Sigmoid colon (tissue), 4 donors: Measurements from ENCODE around the gene HNRNPCL1.

Experiments
- EP300 ChIP-seq, 4 donors: sonication (generic); formaldehyde crosslinking; IDR thresholded peaks; one replicate each; pipeline ENCODE4 v1.6.1; 2017; ENCODE audit warnings: antibody characterized with exemption in 4 of 4
- POLR2A ChIP-seq, 2 donors: fragments of 450-650 bp; IDR thresholded peaks; one replicate each; pipeline ENCODE4 v1.6.1; 2016; ENCODE audit warnings: antibody characterized with exemption in 2 of 2, mild to moderate bottlenecking in 2 of 2, moderate library complexity in 2 of 2
- POLR2AphosphoS5 ChIP-seq, 4 donors: sonication (generic); formaldehyde crosslinking; IDR thresholded peaks; one replicate each; pipeline ENCODE4 v1.6.1; 2017; ENCODE audit warnings: antibody characterized with exemption in 4 of 4
- TF ChIP-seq, protein P1 (sequence below), 4 experiments: fragments of 450-650 bp in 3 of 4; fragments of 200-600 bp in 1 of 4; IDR thresholded peaks; one replicate each; pipeline ENCODE4 v1.5.1; 2016 to 2019; ENCODE audit warnings: antibody characterized with exemption in 4 of 4, mild to moderate bottlenecking in 3 of 4, moderate library complexity in 2 of 4

DNA sequence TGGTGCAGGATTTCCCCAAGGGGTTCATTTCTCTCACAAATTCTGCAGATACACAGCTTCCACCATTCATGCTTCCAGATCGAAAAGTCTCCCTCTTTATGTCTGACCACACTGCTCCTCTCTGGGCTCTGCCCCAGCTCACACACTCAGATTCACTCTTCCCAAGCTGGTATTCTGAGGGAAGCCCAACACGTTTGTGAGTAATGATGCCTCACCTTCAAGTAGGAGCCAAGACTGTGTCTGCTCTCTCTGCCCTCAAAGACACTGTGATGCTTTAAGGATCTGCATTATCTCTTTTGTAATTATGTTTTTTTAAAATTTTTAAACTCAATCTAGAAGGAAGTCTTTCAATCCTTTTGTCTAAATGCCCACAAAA, 37.1 kb downstream of the HNRNPCL1 start:
- TF ChIP-seq, protein P1, sequence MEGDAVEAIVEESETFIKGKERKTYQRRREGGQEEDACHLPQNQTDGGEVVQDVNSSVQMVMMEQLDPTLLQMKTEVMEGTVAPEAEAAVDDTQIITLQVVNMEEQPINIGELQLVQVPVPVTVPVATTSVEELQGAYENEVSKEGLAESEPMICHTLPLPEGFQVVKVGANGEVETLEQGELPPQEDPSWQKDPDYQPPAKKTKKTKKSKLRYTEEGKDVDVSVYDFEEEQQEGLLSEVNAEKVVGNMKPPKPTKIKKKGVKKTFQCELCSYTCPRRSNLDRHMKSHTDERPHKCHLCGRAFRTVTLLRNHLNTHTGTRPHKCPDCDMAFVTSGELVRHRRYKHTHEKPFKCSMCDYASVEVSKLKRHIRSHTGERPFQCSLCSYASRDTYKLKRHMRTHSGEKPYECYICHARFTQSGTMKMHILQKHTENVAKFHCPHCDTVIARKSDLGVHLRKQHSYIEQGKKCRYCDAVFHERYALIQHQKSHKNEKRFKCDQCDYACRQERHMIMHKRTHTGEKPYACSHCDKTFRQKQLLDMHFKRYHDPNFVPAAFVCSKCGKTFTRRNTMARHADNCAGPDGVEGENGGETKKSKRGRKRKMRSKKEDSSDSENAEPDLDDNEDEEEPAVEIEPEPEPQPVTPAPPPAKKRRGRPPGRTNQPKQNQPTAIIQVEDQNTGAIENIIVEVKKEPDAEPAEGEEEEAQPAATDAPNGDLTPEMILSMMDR (IDR thresholded peaks at IDR 0.05): no peak
- no peak for TF ChIP-seq POLR2A (IDR thresholded peaks at IDR 0.05)
- TF ChIP-seq EP300 (IDR thresholded peaks at IDR 0.05): no peak
- no peak for TF ChIP-seq POLR2AphosphoS5 (IDR thresholded peaks at IDR 0.05)
